Liver (tissue), 9 donors: ENCODE measurements around the gene RAB23. TPM values are rescaled to one million over a fixed set of nuclear protein-coding genes. Genes with fewer than 3 reads are reported as not detected.

Experiments used
- DNase-seq: peaks from one replicate; pipeline ENCODE4 v3.0.0-alpha.2; 2017; ENCODE audit warnings: low spot score
- H3K27ac ChIP-seq, 2 donors: one replicate each; pipeline ENCODE4 v1.7.0; 2013; ENCODE audit warnings: inconsistent platforms in 2 of 2, low read length in 2 of 2, control low read depth in 1 of 2, low read depth in 1 of 2, mild to moderate bottlenecking in 1 of 2
- H3K27me3 ChIP-seq, 4 donors: one replicate each; pipeline versions ENCODE4 v1.6.1 to v1.7.0; 2013; ENCODE audit warnings: low read length in 3 of 4, inconsistent platforms in 1 of 4, mild to moderate bottlenecking in 1 of 4, moderate library complexity in 1 of 4; ENCODE audit not compliant: control insufficient read depth in 4 of 4, insufficient read depth in 4 of 4
- H3K36me3 ChIP-seq, 4 donors: one replicate each; pipeline versions ENCODE4 v1.6.1 to v1.7.0; 2013; ENCODE audit warnings: low read length in 3 of 4, mild to moderate bottlenecking in 3 of 4, low read depth in 1 of 4, moderate library complexity in 1 of 4; ENCODE audit not compliant: control insufficient read depth in 4 of 4, insufficient read depth in 3 of 4
- H3K4me1 ChIP-seq, 4 donors: one replicate each; pipeline versions ENCODE4 v1.6.1 to v1.7.0; 2013; ENCODE audit warnings: low read length in 3 of 4, mild to moderate bottlenecking in 3 of 4, moderate library complexity in 1 of 4; ENCODE audit not compliant: control insufficient read depth in 4 of 4, insufficient read depth in 4 of 4
- H3K4me3 ChIP-seq, 3 donors: one replicate each; pipeline versions ENCODE4 v1.6.1 to v1.7.0; 2013; ENCODE audit warnings: low read length in 3 of 3, control low read depth in 1 of 3, low read depth in 1 of 3, mild to moderate bottlenecking in 1 of 3
- H3K9ac ChIP-seq, 2 donors: one replicate each; pipeline ENCODE4 v1.7.0; 2013; ENCODE audit warnings: low read length in 2 of 2, mild to moderate bottlenecking in 2 of 2, moderate library complexity in 2 of 2, control low read depth in 1 of 2, low read depth in 1 of 2
- H3K9me3 ChIP-seq, 4 donors: one replicate each; pipeline versions ENCODE4 v1.6.1 to v1.7.0; 2013; ENCODE audit warnings: low read length in 3 of 4; ENCODE audit not compliant: control insufficient read depth in 4 of 4
- FOXA1 ChIP-seq: IDR thresholded peaks from 2 replicates; pipeline ENCODE4 v1.6.1; 2016; ENCODE audit warnings: antibody characterized with exemption
- FOXA2 ChIP-seq: IDR thresholded peaks from 2 replicates; pipeline ENCODE4 v1.6.1; 2016; ENCODE audit warnings: antibody characterized with exemption
- GABPA ChIP-seq, 2 donors: IDR thresholded peaks in 1 of 2; conservative IDR thresholded peaks in 1 of 2; 2 replicates each; pipeline ENCODE4 v1.6.1; 2016; ENCODE audit warnings: antibody characterized with exemption in 2 of 2, mild to moderate bottlenecking in 1 of 2, moderate library complexity in 1 of 2
- HNF4A ChIP-seq, 2 donors: conservative IDR thresholded peaks; 2 replicates each; pipeline ENCODE4 v1.6.1; 2016; ENCODE audit warnings: antibody characterized with exemption in 2 of 2, mild to moderate bottlenecking in 2 of 2
- HNF4G ChIP-seq: IDR thresholded peaks from 2 replicates; pipeline ENCODE4 v1.6.1; 2016; ENCODE audit warnings: antibody characterized with exemption
- JUND ChIP-seq, 2 donors: IDR thresholded peaks; 2 replicates each; pipeline ENCODE4 v1.6.1; 2016; ENCODE audit warnings: antibody characterized with exemption in 2 of 2
- NR2F2 ChIP-seq: IDR thresholded peaks from 2 replicates; pipeline ENCODE4 v1.6.1; 2016; ENCODE audit warnings: antibody characterized with exemption
- RAD21 ChIP-seq, 2 donors: IDR thresholded peaks; 2 replicates each; pipeline ENCODE4 v1.6.1; 2016; ENCODE audit warnings: antibody characterized with exemption in 2 of 2, mild to moderate bottlenecking in 2 of 2
- RXRA ChIP-seq, 2 donors: IDR thresholded peaks; 2 replicates each; pipeline ENCODE4 v1.6.1; 2017 to 2018; ENCODE audit warnings: antibody characterized with exemption in 2 of 2, mild to moderate bottlenecking in 1 of 2
- SP1 ChIP-seq: IDR thresholded peaks from 2 replicates; pipeline ENCODE4 v1.6.1; 2018; ENCODE audit warnings: antibody characterized with exemption, mild to moderate bottlenecking
- TAF1 ChIP-seq: conservative IDR thresholded peaks from 2 replicates; pipeline ENCODE4 v1.6.1; 2016; ENCODE audit warnings: antibody characterized with exemption, mild to moderate bottlenecking
- YY1 ChIP-seq: IDR thresholded peaks from 2 replicates; pipeline ENCODE4 v1.6.1; 2016; ENCODE audit warnings: antibody characterized with exemption, mild to moderate bottlenecking
- WGBS: extraction: QIAGEN DNeasy Blood & Tissue Kit; methylation state at CpG from one replicate; pipeline ENCODE4 v1.1.7; 2013; 5-methylcytosine and 5-hydroxymethylcytosine counted together
- polyA plus RNA-seq, 2 donors: library from polyadenylated mRNA; stranded (reverse) in 1 of 2; unstranded in 1 of 2; fragments of 200-250 nt in 1 of 2; fragments of >200 nt in 1 of 2; fragmentation: Nextera tagmentation in 1 of 2; extraction: Ambion mirVana in 1 of 2; gene quantifications; one replicate each; pipeline versions ENCODE4 v1.2.1 to v1.2.3, GENCODE V29; 2013 to 2015
- total RNA-seq, 2 donors: library from RNA; depleted of rRNA; stranded (reverse); fragments of >200 nt; gene quantifications; one replicate each; pipeline ENCODE4 v1.2.3, GENCODE V29; 2014
- TF ChIP-seq, protein P1 (sequence below): fragments of 150-350 bp; IDR thresholded peaks from 2 replicates; pipeline ENCODE4 v1.5.1; 2017; ENCODE audit warnings: improper control_type of control experiment, low read depth, low read length; ENCODE audit not compliant: missing input control
- TF ChIP-seq, protein P2 (sequence below): IDR thresholded peaks from 2 replicates; pipeline ENCODE4 v1.6.1; 2016; ENCODE audit warnings: antibody characterized with exemption, mild to moderate bottlenecking
- TF ChIP-seq, protein P3 (sequence below): IDR thresholded peaks from 2 replicates; pipeline ENCODE4 v1.6.1; 2016; ENCODE audit warnings: antibody characterized with exemption
- donor health status: healthy.
- donor health status: healthy.
- donor health status: healthy.
- donor health status: healthy.
- donor health status: healthy.

The RAB23 gene
- total and polyA plus RNA-seq, 4 donors: 0.60 to 4.3 (median 2.4) TPM

DNA sequence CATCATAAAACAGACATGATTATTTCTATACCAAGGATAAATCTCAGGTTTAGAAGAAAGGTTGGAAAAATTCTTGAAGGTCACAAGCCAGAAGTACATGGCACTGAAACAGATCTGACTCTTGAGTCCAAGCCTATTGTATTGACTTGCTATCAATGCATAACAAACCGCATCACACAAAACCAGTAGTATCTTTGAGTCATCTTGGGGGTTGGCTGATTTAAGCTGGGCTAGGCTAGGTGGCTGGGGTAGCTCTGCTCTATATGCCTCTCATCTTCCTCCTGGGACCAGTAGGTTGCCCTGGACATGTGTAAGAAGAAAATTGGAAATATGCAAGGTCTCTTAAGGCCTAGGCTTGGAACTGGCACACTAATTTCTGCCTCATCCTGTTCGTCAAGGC, 37.0 kb upstream of the RAB23 start:
- H3K9me3 ChIP-seq: no peaks in the 10 kb centered on the region
- no peaks in the 10 kb centered on the region for H3K27me3 ChIP-seq
- H3K4me1 ChIP-seq: no peaks in the 10 kb centered on the region
- H3K27ac ChIP-seq: no peak overlapping the region
- no peak overlapping the region for H3K4me3 ChIP-seq
- no peaks in the 10 kb centered on the region for H3K36me3 ChIP-seq
- 83% methylated on average over 2 of the region's 2 CpGs for WGBS
- TF ChIP-seq HNF4G: no peak
- no peak for TF ChIP-seq RXRA (IDR thresholded peaks at IDR 0.05)
- TF ChIP-seq, protein P1, sequence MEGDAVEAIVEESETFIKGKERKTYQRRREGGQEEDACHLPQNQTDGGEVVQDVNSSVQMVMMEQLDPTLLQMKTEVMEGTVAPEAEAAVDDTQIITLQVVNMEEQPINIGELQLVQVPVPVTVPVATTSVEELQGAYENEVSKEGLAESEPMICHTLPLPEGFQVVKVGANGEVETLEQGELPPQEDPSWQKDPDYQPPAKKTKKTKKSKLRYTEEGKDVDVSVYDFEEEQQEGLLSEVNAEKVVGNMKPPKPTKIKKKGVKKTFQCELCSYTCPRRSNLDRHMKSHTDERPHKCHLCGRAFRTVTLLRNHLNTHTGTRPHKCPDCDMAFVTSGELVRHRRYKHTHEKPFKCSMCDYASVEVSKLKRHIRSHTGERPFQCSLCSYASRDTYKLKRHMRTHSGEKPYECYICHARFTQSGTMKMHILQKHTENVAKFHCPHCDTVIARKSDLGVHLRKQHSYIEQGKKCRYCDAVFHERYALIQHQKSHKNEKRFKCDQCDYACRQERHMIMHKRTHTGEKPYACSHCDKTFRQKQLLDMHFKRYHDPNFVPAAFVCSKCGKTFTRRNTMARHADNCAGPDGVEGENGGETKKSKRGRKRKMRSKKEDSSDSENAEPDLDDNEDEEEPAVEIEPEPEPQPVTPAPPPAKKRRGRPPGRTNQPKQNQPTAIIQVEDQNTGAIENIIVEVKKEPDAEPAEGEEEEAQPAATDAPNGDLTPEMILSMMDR: no peak
- TF ChIP-seq YY1: no peak
- DNase-seq: no peak
- H3K9ac ChIP-seq: no peak overlapping the region

DNA sequence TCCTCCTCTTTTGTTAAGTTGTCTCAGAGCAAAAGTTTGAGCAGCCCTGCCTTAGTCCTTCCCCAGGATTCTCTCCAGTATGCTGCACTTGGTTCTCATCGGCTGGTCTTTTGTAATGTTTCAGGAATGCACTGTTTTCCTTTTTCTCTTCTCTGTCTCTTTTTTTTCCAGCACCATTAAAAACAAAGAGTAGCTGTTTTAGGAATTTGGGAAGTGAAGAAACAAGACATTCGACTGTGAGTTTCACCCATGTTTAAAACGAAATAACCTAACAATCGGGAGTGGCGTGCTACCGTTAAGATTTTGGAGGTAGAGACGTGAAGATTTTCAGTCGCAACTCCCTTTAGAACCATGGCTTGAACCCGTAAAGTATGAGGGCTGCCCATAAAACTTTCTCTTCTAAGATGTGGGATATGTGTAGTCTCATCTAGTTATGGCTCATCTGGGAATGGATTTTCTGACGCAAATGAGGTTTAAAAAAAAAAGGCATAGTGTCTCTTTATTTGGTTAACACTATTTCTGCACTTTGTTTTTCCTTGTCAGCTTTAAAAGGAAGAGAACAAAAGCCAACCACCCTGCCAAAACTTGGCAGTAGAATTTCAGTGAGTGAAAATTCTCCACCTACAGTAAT, 35.9 kb upstream of the RAB23 start:
- Histone ChIP-seq H3K4me3 (no peak overlapping the region), H3K27ac (no peak overlapping the region)

More for the DNA sequence above, 35.9 kb upstream of the RAB23 start:
- Histone ChIP-seq H3K36me3 (no peaks in the 10 kb centered on the region), H3K4me1 (no peaks in the 10 kb centered on the region), H3K27me3 (no peaks in the 10 kb centered on the region), H3K9me3 (no peaks in the 10 kb centered on the region), H3K9ac (no peak overlapping the region)
- 85% methylated on average over 10 of the region's 10 CpGs for WGBS
- TF ChIP-seq, protein P2, sequence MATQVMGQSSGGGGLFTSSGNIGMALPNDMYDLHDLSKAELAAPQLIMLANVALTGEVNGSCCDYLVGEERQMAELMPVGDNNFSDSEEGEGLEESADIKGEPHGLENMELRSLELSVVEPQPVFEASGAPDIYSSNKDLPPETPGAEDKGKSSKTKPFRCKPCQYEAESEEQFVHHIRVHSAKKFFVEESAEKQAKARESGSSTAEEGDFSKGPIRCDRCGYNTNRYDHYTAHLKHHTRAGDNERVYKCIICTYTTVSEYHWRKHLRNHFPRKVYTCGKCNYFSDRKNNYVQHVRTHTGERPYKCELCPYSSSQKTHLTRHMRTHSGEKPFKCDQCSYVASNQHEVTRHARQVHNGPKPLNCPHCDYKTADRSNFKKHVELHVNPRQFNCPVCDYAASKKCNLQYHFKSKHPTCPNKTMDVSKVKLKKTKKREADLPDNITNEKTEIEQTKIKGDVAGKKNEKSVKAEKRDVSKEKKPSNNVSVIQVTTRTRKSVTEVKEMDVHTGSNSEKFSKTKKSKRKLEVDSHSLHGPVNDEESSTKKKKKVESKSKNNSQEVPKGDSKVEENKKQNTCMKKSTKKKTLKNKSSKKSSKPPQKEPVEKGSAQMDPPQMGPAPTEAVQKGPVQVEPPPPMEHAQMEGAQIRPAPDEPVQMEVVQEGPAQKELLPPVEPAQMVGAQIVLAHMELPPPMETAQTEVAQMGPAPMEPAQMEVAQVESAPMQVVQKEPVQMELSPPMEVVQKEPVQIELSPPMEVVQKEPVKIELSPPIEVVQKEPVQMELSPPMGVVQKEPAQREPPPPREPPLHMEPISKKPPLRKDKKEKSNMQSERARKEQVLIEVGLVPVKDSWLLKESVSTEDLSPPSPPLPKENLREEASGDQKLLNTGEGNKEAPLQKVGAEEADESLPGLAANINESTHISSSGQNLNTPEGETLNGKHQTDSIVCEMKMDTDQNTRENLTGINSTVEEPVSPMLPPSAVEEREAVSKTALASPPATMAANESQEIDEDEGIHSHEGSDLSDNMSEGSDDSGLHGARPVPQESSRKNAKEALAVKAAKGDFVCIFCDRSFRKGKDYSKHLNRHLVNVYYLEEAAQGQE: no peak
- TF ChIP-seq SP1 (no peak), TAF1 (no peak), RXRA (IDR thresholded peaks at IDR 0.05) (no peak), GABPA (IDR thresholded peaks at IDR 0.05 in 1 of 2, conservative IDR thresholded peaks at IDR 0.05 in 1 of 2) (no peak), HNF4G (no peak), FOXA2 (no peak), HNF4A (conservative IDR thresholded peaks at IDR 0.05) (no peak), RAD21 (IDR thresholded peaks at IDR 0.05) (no peak), YY1 (no peak), JUND (IDR thresholded peaks at IDR 0.05) (no peak), NR2F2 (no peak), FOXA1 (no peak)
- TF ChIP-seq, protein P1: no peak
- TF ChIP-seq, protein P3, sequence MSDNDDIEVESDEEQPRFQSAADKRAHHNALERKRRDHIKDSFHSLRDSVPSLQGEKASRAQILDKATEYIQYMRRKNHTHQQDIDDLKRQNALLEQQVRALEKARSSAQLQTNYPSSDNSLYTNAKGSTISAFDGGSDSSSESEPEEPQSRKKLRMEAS: no peak
- DNase-seq: no peak
